Stimulated activated naive B cell treated with anti-CD40 and anti-IgM and Interleukin-4, amounts not matched to agents 10 μg/mL and 1 μg/mL and 100 μg/mL, for 72 hours (primary cell): Measurements from ENCODE around the gene TMEM80.
A peak's percentile ranks its signal among the peaks of the same experiment; 100 is the strongest.
"Not testable (repeated sequence)": the region's sequence is repeated elsewhere in the genome, so short reads cannot be mapped to it uniquely, and the experiment has no call there.

Experiments
- ATAC-seq, 2 donors: fragments of 150-1000 bp; cut with Tn5 transposase; replicated peaks; 2 replicates each; pipeline ENCODE4 v1.10.0; 2021; ENCODE audit warnings: moderate library complexity in 1 of 2
- DNase-seq: peaks from one replicate; pipeline ENCODE4 v3.0.0; 2021
- H3K27ac Mint-ChIP-seq: one replicate; pipeline ENCODE4 v1.8.0; 2022; ENCODE audit warnings: mild to moderate bottlenecking, mixed read lengths
- H3K27me3 Mint-ChIP-seq, 2 donors: one replicate each; pipeline ENCODE4 v1.8.0; 2022; ENCODE audit warnings: mixed read lengths in 2 of 2
- H3K36me3 Mint-ChIP-seq, 2 donors: one replicate each; pipeline ENCODE4 v1.8.0; 2022; ENCODE audit warnings: mixed read lengths in 2 of 2, mild to moderate bottlenecking in 1 of 2
- H3K4me1 Mint-ChIP-seq, 2 donors: one replicate each; pipeline ENCODE4 v1.8.0; 2022; ENCODE audit warnings: mixed read lengths in 2 of 2, mild to moderate bottlenecking in 1 of 2
- H3K4me3 Mint-ChIP-seq, 2 donors: one replicate each; pipeline ENCODE4 v1.8.0; 2022; ENCODE audit warnings: mild to moderate bottlenecking in 2 of 2, mixed read lengths in 2 of 2, moderate library complexity in 1 of 2
- H3K9me3 Mint-ChIP-seq, 2 donors: one replicate each; pipeline ENCODE4 v1.8.0; 2022; ENCODE audit warnings: mixed read lengths in 2 of 2, mild to moderate bottlenecking in 1 of 2

Gene TMEM80

DNA sequence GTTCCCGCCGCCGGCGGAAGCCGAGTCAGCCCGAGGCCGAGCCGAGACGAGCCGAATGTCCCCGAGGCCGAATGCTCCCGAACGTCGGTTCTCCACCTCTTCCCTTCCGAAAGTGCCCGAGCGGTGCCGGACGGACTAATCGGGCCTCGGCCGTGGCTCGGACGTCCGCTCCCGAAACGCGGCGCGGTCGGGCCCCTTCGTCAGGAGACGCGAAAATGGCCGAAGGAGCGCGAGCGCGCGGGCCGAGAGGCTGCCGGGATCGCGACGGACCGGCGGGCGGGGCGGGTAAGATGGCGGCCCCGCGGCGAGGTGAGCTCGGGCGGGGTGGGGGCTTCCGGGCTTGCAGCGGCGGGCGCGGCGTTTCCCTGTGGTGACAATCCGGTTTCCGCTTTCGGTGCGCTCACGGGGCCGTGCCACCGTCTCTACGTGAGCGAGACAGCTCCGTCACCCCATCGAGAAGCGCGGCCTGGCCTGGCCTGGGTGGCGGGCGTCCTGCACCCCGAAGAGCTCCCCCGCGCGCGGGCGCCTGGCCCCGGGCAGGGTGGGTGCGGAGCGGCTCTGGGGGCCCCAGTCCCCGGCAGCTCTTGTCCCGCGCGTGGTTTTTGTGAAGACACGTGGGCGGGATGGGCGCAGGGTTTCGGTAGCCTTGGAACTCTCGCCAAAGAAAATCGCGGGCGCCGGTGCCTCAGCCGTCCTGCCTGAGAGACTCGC is at the start of gene TMEM80:
TMEM80 (plus strand) TSS at position 279 of the 711 bp plus-strand sequence; CDS start at position 291, 12 bp downstream.
- ATAC-seq (peak; percentile 72 to 77), DNase-seq (peak; percentile 99)
- peak within 1 kb of the TSS; percentile 99 for H3K27ac Mint-ChIP-seq
- H3K4me3 Mint-ChIP-seq = peak within 1 kb of the TSS; percentile 86 to 88
- H3K9me3 Mint-ChIP-seq = no peaks in the 10 kb centered on the region
- no peaks in the 10 kb centered on the region for H3K27me3 Mint-ChIP-seq
- H3K4me1 Mint-ChIP-seq = peaks cover 42 to 69% of the 10 kb centered on the region in 2 donors
- H3K36me3 Mint-ChIP-seq = peaks cover 17 to 25% of the 10 kb centered on the region in 2 donors

DNA sequence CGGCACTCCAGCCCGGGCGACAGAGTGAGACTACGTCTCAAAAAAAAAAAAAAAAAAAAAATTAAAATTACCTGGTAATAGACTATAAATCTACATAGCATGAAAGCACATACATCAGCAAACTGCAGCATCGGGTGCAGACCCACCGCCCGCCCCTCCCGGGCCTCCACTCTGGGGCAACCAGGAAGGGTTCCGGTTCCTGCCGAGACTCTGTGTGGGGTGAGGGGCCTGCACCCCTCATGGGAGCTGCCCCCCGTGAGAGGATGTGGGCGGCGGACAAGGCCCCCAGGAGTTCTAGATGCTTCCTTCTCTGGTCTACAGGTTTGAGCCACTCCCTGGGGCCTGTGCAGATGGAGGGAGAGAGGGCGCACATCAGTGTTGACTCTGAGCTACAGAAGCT is 49.4 kb upstream of the TMEM80 start:
- peaks cover 0 to 11% of the 10 kb centered on the region in 2 donors for H3K4me1 Mint-ChIP-seq
- peaks cover 16 to 36% of the 10 kb centered on the region in 2 donors for H3K36me3 Mint-ChIP-seq
- H3K27ac Mint-ChIP-seq = no peak overlapping the region
- ATAC-seq (no peak), DNase-seq (no peak)
- no peak overlapping the region for H3K4me3 Mint-ChIP-seq
- H3K27me3 Mint-ChIP-seq = no peaks in the 10 kb centered on the region
- no peaks in the 10 kb centered on the region for H3K9me3 Mint-ChIP-seq

DNA sequence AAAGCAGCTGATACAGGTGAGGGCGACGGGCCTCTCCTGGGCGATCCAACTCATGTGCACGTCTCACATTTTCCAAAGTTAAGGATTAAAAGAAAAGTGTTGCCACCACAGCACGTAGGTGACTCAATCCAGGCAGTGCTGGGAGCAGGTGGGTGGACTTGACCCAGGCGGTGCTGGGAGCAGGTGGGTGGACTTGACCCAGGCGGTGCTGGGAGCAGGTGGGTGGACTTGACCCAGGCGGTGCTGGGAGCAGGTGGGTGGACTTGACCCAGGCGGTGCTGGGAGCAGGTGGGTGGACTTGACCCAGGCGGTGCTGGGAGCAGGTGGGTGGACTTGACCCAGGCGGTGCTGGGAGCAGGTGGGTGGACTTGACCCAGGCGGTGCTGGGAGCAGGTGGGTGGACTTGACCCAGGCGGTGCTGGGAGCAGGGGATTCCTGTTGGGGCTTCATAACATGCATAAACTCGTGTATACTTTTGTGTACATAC is 47.9 kb upstream of the TMEM80 start:
- not testable (repeated sequence) for H3K9me3 Mint-ChIP-seq, H3K4me3 Mint-ChIP-seq, ATAC-seq, H3K27me3 Mint-ChIP-seq, DNase-seq
- Mint-ChIP-seq H3K4me1 (peaks cover 0 to 11% of the 10 kb centered on the region in 2 donors), H3K36me3 (peaks cover 19 to 44% of the 10 kb centered on the region in 2 donors), H3K27ac (peak overlapping the region; percentile 42)

DNA sequence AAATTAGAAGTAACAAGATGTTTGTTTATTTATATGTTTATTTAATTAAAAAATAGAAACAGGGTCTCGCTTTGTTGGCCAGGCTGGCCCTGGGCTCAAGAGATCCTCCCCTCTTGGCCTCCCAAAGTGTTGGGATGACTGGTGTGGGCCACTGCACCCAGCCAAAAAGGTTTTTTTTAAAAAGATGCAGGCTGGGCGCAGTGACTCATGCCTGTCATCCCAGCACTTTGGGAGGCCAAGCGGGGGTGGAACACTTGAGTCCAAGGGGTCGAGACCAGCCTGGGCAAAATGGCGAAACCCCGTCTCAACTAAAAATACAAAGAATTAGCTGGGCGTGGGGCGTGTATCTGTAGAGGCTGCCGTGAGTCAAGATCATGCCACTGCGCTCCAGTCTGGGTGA is 45.1 kb upstream of the TMEM80 start:
- Mint-ChIP-seq H3K4me3 (no peak overlapping the region), H3K27ac (no peak overlapping the region), H3K4me1 (peaks cover 0 to 11% of the 10 kb centered on the region in 2 donors), H3K27me3 (no peaks in the 10 kb centered on the region), H3K36me3 (peaks cover 27 to 55% of the 10 kb centered on the region in 2 donors), H3K9me3 (no peaks in the 10 kb centered on the region)
- ATAC-seq (no peak), DNase-seq (no peak)

DNA sequence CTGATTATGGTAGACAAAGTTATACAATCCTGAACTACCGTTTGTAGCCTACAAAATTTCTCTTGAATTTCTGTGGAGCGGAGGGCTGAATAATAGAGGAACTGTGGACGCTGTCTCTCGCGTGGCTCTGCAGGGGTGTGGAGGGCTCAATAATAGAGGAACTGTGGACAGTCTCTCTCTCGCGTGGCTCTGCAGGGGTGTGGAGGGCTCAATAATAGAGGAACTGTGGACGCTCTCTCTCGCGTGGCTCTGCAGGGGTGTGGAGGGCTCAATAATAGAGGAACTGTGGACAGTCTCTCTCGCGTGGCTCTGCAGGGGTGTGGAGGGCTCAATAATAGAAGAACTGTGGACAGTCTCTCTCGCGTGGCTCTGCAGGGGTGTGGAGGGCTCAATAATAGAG is 42.5 kb upstream of the TMEM80 start:
- H3K27me3 Mint-ChIP-seq, ATAC-seq, H3K9me3 Mint-ChIP-seq, H3K27ac Mint-ChIP-seq, DNase-seq, H3K4me3 Mint-ChIP-seq, H3K4me1 Mint-ChIP-seq: not testable (repeated sequence)
- peaks cover 31 to 52% of the 10 kb centered on the region in 2 donors for H3K36me3 Mint-ChIP-seq

DNA sequence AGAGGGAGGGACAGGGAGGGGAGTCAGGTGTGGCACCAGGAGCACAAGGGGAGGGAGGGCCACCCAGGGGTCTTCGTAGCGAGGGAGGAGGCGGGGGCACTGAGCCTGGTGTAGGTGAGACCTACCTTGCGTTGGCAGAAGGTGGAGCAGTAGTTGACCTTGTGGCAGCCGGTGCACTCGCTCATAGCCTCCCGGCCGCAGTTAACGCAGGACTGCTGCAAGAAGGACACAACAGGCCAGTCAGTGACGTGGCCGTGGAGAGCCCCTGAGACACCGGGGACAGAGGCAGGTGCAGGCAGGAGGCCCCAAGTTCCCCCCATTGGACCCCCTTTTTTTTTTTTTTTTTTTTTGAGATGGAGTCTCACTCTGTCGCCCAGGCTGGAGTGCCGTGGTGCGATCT is 41.8 kb upstream of the TMEM80 start:
- Mint-ChIP-seq H3K9me3 (no peaks in the 10 kb centered on the region), H3K27ac (no peak overlapping the region), H3K4me3 (no peak overlapping the region), H3K4me1 (no peaks in the 10 kb centered on the region), H3K36me3 (peaks cover 34 to 48% of the 10 kb centered on the region in 2 donors), H3K27me3 (no peaks in the 10 kb centered on the region)
- DNase-seq (no peak), ATAC-seq (no peak)

DNA sequence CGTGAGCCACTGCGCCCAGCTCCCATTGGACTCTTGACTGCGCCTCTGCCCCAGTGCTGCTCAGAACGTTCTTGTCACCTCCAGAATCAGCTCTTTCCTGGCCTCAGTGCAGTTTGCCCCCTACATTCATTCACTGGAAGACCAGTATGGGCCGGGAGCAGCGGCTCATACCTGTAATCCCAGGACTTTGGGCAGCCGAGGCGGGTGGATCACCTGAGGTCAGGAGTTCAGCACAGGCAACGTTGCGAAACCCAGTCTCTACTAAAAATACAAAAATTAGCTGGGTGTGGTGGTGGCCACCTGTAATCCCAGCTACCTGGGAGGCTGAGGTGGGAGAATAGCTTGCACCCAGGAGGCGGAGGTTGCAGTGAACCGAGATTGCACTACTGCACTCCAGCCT is 41.2 kb upstream of the TMEM80 start:
- ATAC-seq, H3K4me3 Mint-ChIP-seq: not testable (repeated sequence)
- H3K36me3 Mint-ChIP-seq = peaks cover 32 to 45% of the 10 kb centered on the region in 2 donors

DNA sequence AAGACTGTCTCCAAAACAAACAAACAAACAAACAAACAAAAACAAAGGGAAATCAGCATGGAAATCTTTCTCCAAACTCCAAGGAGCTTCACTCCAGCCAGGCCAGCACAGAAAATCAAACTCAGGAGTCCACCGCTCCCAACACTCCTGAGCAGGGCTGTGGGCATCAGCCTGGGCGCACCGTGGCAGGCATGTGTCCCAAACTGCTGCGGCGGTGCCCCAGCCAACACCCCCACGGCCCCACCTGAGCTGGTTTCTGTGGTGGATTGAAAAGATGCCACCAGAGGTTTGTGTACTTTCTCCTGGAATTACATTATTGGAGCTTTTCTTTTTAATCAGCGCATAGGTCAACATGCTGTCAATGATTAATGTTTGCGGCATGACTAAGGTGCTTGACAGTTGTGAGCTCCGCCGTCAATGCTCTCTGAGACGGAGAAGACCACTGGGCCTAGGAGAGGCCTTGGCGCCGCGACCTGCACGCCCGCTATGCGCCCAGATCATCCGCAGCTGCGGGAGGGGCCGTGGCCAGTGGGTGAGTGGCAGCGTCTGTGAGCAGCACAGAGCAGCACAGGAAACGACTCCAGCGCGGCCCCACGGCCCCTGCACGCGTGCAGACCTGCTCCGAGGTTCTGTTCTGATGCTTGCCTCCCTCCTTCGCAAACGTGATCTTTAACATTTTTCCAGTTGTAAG is 40.4 kb upstream of the TMEM80 start:
- ATAC-seq (no peak), DNase-seq (no peak)
- peaks cover 29 to 45% of the 10 kb centered on the region in 2 donors for H3K36me3 Mint-ChIP-seq
- H3K4me1 Mint-ChIP-seq = peaks cover 0 to 2% of the 10 kb centered on the region in 2 donors
- no peak overlapping the region for H3K27ac Mint-ChIP-seq
- no peaks in the 10 kb centered on the region for H3K9me3 Mint-ChIP-seq
- no peaks in the 10 kb centered on the region for H3K27me3 Mint-ChIP-seq
- no peak overlapping the region for H3K4me3 Mint-ChIP-seq

More for the DNA sequence above, 41.2 kb upstream of the TMEM80 start:
- H3K27me3 Mint-ChIP-seq, H3K9me3 Mint-ChIP-seq, H3K4me1 Mint-ChIP-seq, DNase-seq, H3K27ac Mint-ChIP-seq: not testable (repeated sequence)

DNA sequence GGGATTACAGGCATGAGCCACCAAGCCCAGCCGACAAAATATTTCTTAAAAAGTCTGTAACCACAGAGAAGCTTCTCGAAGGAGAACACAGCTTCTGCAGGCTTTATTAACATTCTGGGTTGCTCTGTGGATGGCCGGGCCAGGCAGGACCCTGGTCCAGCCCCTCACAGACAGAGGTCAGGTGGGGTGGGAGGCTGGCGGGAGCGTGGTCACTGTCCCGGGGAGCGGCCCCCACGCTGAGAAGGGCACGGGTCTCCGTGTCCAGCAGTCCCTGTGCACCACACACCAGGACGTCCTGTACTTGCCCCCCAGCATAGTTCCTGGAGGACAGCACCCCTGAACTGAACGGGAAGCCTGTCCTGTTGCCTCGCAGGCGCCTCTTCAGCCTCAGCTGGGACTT is 39.2 kb upstream of the TMEM80 start:
- Mint-ChIP-seq H3K27ac (no peak overlapping the region), H3K36me3 (peaks cover 30 to 43% of the 10 kb centered on the region in 2 donors), H3K9me3 (no peaks in the 10 kb centered on the region), H3K27me3 (no peaks in the 10 kb centered on the region), H3K4me3 (no peak overlapping the region), H3K4me1 (peaks cover 0 to 2% of the 10 kb centered on the region in 2 donors)
- ATAC-seq (no peak), DNase-seq (no peak)

DNA sequence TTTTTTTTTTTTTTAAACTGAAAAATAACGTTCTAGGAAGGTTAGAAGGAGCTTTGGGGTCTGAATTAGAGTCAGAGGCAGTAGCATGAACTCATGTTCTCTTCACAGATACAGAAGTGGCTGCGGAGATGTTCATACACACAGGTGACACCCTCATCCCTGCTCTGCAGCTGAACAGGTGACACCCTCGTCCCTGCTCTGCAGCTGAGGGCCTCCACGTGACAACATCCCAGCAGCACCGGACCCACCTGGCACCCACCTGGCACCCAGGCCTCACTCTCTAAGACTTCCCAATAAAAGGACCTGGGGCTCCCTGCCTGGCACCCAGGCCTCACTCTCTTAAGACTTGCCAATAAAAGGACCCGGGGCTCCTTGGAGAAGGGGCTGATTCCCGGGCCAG is 38.8 kb upstream of the TMEM80 start:
- H3K4me3 Mint-ChIP-seq = no peak overlapping the region
- no peaks in the 10 kb centered on the region for H3K9me3 Mint-ChIP-seq
- DNase-seq = no peak
- peaks cover 0 to 2% of the 10 kb centered on the region in 2 donors for H3K4me1 Mint-ChIP-seq
- ATAC-seq = no peak
- H3K27me3 Mint-ChIP-seq = no peaks in the 10 kb centered on the region
- H3K36me3 Mint-ChIP-seq = peaks cover 30 to 42% of the 10 kb centered on the region in 2 donors
- no peak overlapping the region for H3K27ac Mint-ChIP-seq

DNA sequence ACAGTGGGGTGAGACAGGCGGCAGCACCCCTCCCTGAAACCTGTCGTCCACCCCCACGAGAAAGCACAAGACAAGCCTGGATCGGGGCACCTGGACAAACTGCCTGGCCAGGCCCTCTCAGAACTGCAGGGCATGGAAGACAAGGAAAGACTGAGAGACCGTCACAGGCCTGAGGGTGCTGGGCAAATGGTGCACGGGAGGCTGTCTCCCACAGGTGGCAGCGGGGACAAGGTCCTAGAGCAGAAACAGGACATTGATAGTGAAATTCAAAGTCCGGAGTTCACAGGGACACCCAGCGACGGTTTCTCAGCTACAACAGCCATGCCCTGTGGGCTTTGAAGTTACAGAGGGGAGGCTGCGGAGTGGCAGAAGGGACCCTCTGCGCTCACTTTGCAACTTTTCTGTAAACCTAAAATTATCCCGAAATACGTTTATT is 37.9 kb upstream of the TMEM80 start:
- ATAC-seq = no peak
- no peaks in the 10 kb centered on the region for H3K9me3 Mint-ChIP-seq
- no peak for DNase-seq
- peaks cover 29 to 39% of the 10 kb centered on the region in 2 donors for H3K36me3 Mint-ChIP-seq
- no peak overlapping the region for H3K4me3 Mint-ChIP-seq
- H3K4me1 Mint-ChIP-seq = peaks cover 0 to 2% of the 10 kb centered on the region in 2 donors
- H3K27me3 Mint-ChIP-seq = no peaks in the 10 kb centered on the region
- no peak overlapping the region for H3K27ac Mint-ChIP-seq

DNA sequence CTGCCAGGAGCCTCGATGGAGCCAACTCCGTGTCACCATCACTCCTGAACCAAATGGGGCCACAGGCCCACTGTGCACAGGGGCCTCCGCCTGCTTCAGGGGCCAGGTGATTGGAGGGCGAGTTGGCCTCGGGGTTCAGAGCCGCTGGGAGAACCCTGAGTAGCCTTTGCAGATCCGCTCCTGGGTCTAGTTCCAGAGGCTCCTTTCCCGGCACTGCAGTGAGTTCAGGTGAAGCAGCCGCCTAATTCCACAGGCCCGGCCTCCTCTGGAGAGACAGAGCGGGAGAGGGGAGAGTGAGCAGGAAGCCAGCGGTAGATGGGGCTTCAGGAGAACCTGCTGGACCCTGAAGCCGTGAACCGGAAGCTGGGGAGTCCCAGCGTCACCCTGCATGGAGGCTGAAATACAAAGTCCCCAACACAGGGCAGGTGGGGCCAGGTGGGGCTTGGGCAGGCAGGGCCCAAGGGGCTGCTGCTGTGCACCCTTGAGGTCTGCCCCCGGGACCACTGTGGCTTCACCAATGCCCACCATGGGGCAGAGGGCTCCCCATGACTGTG is 36.0 kb upstream of the TMEM80 start:
- no peak for ATAC-seq
- Mint-ChIP-seq H3K9me3 (no peaks in the 10 kb centered on the region), H3K27me3 (no peaks in the 10 kb centered on the region), H3K27ac (no peak overlapping the region), H3K4me3 (no peak overlapping the region), H3K4me1 (peaks cover 0 to 2% of the 10 kb centered on the region in 2 donors), H3K36me3 (peaks cover 31 to 37% of the 10 kb centered on the region in 2 donors)
- DNase-seq = no peak

DNA sequence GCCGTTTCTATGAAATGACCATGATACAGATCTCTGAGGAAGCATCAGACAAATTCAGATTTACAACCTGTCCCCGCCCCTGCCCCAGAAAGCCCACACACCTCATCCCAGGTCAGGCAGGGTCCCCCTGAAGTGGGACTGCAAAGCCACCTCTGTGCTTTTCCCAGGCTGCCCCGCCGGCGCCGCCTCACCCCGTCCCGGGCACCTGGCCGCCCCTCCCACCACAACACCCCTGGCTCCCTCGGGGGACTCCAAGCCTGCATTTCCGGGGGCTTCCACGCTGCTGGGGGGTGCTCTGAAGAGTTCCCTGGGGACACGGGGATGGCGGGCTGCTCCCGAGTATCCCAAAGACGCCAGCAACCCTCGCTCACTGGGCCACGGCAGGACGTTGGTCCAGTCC is 35.3 kb upstream of the TMEM80 start:
- no peaks in the 10 kb centered on the region for H3K9me3 Mint-ChIP-seq
- ATAC-seq (no peak), DNase-seq (no peak)
- H3K27ac Mint-ChIP-seq = no peak overlapping the region
- H3K4me1 Mint-ChIP-seq = peaks cover 0 to 2% of the 10 kb centered on the region in 2 donors
- no peaks in the 10 kb centered on the region for H3K27me3 Mint-ChIP-seq
- no peak overlapping the region for H3K4me3 Mint-ChIP-seq
- peaks cover 31 to 34% of the 10 kb centered on the region in 2 donors for H3K36me3 Mint-ChIP-seq

DNA sequence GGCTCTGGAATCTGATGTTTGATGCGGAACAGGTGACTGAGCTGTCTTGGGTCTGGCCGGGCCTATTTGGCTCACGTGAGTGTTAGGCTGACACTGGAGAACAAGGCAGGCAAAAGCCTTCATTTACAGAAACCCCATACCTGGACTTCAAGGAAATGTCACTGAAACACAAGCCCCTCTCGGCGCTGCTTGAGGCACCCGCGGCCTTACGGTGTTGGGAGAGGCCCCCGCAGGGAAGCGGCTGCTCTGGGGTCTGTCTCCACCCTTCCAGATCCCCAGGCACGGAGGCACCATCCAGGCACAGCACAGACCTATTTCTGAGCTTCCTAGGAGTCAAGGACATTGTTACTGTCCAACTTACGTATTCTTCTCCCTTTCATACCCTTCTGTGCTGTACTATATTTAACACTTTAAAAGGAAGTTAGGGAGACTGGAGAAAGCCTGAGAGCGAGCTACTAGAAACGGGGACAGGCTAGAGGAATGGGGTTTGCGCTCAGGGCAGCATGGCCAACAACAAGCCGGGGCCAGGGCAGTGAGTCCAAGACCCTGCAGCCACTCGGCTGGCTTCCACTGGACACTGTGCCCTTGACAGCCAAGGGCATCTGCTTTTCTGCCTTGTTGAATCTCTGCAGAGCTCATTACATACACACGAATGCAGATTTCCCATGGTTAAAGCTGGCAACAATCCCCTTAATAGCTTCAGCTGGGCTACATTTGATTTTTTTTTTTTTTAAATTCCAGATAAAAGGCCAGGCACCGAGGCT is 34.8 kb upstream of the TMEM80 start:
- Mint-ChIP-seq H3K36me3 (peaks cover 34 to 39% of the 10 kb centered on the region in 2 donors), H3K4me3 (no peak overlapping the region), H3K27me3 (no peaks in the 10 kb centered on the region), H3K27ac (no peak overlapping the region), H3K4me1 (peaks cover 0 to 2% of the 10 kb centered on the region in 2 donors), H3K9me3 (no peaks in the 10 kb centered on the region)
- ATAC-seq (no peak), DNase-seq (no peak)
